Endothelial cell of umbilical vein (primary cell): ENCODE data around the gene CYP11A1. TPM values are rescaled to one million over a fixed set of nuclear protein-coding genes. Genes with fewer than 3 reads are reported as not detected.

ENCODE experiments used
- BruUV-seq: library from RNA; stranded (reverse); fragments of 400-500 nt; replicated peaks from 2 replicates; lab custom pipeline; 2021; lab: Mats Ljungman, UMichigan
- CTCF ChIA-PET: fragments of 300-600, 350-600 bp; sonication (Branson Sonifier 250); formaldehyde crosslinking; loops from one replicate; lab custom pipeline; 2021; ENCODE audit warnings: antibody characterized with exemption, inconsistent platforms; lab: Charles Lee
- POLR2A ChIA-PET: fragments of 300-600, 350-600 bp; sonication (Branson Sonifier 250); formaldehyde crosslinking; loops from one replicate; lab custom pipeline; 2021; ENCODE audit warnings: antibody characterized with exemption, inconsistent platforms; lab: Charles Lee
- DNase-seq: peaks from one replicate; pipeline ENCODE4 v3.0.0-alpha.2; 2011; ENCODE audit warnings: low read depth, low spot score
- FAIRE-seq: peaks from 2 replicates; lab custom pipeline; 2011; peaks lifted over from hg19 to GRCh38; lab: Jason Lieb, UNC
- H2AFZ ChIP-seq: 2 replicates; pipeline ENCODE4 v1.6.0; 2012; ENCODE audit warnings: low read depth, low read length, control low read depth, inconsistent platforms
- H3K27ac ChIP-seq: 2 replicates; pipeline ENCODE4 v1.5.1; 2011; ENCODE audit warnings: low read depth, mild to moderate bottlenecking, control low read depth, low read length, moderate library complexity; ENCODE audit not compliant: insufficient read depth
- H3K27me3 ChIP-seq, 2 experiments: 2 replicates each; pipeline versions ENCODE4 v1.6.0 to v1.6.1; 2011; ENCODE audit warnings: low read length in 2 of 2, mixed read lengths in 1 of 2; ENCODE audit not compliant: control insufficient read depth in 2 of 2, insufficient read depth in 2 of 2
- H3K36me3 ChIP-seq, 2 experiments: 2 replicates in 1 of 2; 3 replicates in 1 of 2; pipeline ENCODE4 v1.5.1; 2011; ENCODE audit warnings: low read length in 2 of 2, mild to moderate bottlenecking in 1 of 2, moderate library complexity in 1 of 2; ENCODE audit not compliant: control insufficient read depth in 2 of 2, insufficient read depth in 2 of 2; ENCODE audit errors: extremely low read depth in 1 of 2
- H3K4me1 ChIP-seq: 3 replicates; pipeline ENCODE4 v1.5.1; 2011; ENCODE audit warnings: mild to moderate bottlenecking, low read length; ENCODE audit not compliant: control insufficient read depth, insufficient read depth; ENCODE audit errors: extremely low read depth
- H3K4me2 ChIP-seq: 2 replicates; pipeline ENCODE4 v1.6.1; 2011; ENCODE audit warnings: low read length, control low read depth, mixed read lengths; ENCODE audit not compliant: insufficient read depth
- H3K4me3 ChIP-seq, 3 experiments: fragments of 200-600 bp in 1 of 3; sonication (generic), shearing (Covaris generic) in 1 of 3; replicated peaks in 1 of 3; 2 replicates each; pipeline ENCODE4 v1.5.1; 2011 to 2016; ENCODE audit warnings: control low read depth in 3 of 3, low read length in 3 of 3, mild to moderate bottlenecking in 2 of 3, inconsistent platforms in 1 of 3, low read depth in 1 of 3, moderate library complexity in 1 of 3; ENCODE audit not compliant: insufficient read depth in 1 of 3
- H3K79me2 ChIP-seq: 2 replicates; pipeline ENCODE4 v1.6.0; 2012; ENCODE audit warnings: low read length, inconsistent platforms; ENCODE audit not compliant: control insufficient read depth, insufficient read depth
- H3K9ac ChIP-seq: replicated peaks from 2 replicates; pipeline ENCODE3; 2011; ENCODE audit warnings: low read length, control low read depth; ENCODE audit not compliant: insufficient read depth; ENCODE audit errors: extremely low read depth
- H3K9me1 ChIP-seq: replicated peaks from 3 replicates; pipeline ENCODE4 v1.6.0; 2011; ENCODE audit warnings: mild to moderate bottlenecking, low read length; ENCODE audit not compliant: control insufficient read depth, insufficient read depth; ENCODE audit errors: extremely low read depth
- H3K9me3 ChIP-seq: replicated peaks from 2 replicates; pipeline ENCODE4 v1.5.1; 2012; ENCODE audit warnings: low read length, inconsistent platforms; ENCODE audit not compliant: control insufficient read depth, insufficient read depth
- H4K20me1 ChIP-seq: replicated peaks from 2 replicates; pipeline ENCODE3; 2011; ENCODE audit warnings: mild to moderate bottlenecking, low read length; ENCODE audit not compliant: control insufficient read depth, insufficient read depth; ENCODE audit errors: extremely low read depth
- CTCF ChIP-seq, 2 donors: IDR thresholded peaks; 1 replicate in 1 of 2; 2 replicates in 1 of 2; pipeline ENCODE4 v1.5.1; 2011; ENCODE audit warnings: low read length in 2 of 2, mild to moderate bottlenecking in 2 of 2, moderate library complexity in 2 of 2, control low read depth in 1 of 2, inconsistent platforms in 1 of 2, low read depth in 1 of 2; ENCODE audit not compliant: insufficient read depth in 1 of 2; ENCODE audit errors: extremely low read depth in 1 of 2
- EZH2 ChIP-seq: IDR thresholded peaks from 2 replicates; pipeline ENCODE4 v1.6.1; 2012; ENCODE audit warnings: borderline replicate concordance, low read depth, mild to moderate bottlenecking, moderate library complexity, low read length, inconsistent platforms; ENCODE audit not compliant: severe bottlenecking
- FOS ChIP-seq: IDR thresholded peaks from 2 replicates; pipeline ENCODE4 v1.6.1; 2011; ENCODE audit warnings: mild to moderate bottlenecking, low read length, moderate library complexity, borderline replicate concordance; ENCODE audit not compliant: insufficient read depth
- GATA2 ChIP-seq: IDR thresholded peaks from 2 replicates; pipeline ENCODE4 v1.7.0; 2011; ENCODE audit warnings: low read depth, mild to moderate bottlenecking, moderate library complexity, mixed read lengths, low read length; ENCODE audit not compliant: insufficient read length, insufficient read depth
- JUN ChIP-seq: IDR thresholded peaks from 2 replicates; pipeline ENCODE4 v1.6.1; 2011; ENCODE audit warnings: borderline replicate concordance, low read depth; ENCODE audit not compliant: insufficient read length, insufficient read depth
- MAX ChIP-seq: IDR thresholded peaks from 2 replicates; pipeline ENCODE4 v1.6.1; 2011; ENCODE audit not compliant: insufficient read depth, insufficient read length
- MYC ChIP-seq: IDR thresholded peaks from one replicate; pipeline ENCODE4 v1.6.1; 2011; ENCODE audit warnings: mild to moderate bottlenecking, low read depth, low read length
- POLR2A ChIP-seq: IDR thresholded peaks from 2 replicates; pipeline ENCODE4 v1.6.1; 2012; ENCODE audit warnings: low read depth, mild to moderate bottlenecking, control low read depth, low read length
- POLR2AphosphoS5 ChIP-seq: IDR thresholded peaks from 2 replicates; pipeline ENCODE4 v1.6.1; 2012; ENCODE audit warnings: low read depth, mild to moderate bottlenecking, control low read depth, low read length, moderate library complexity; ENCODE audit not compliant: insufficient read depth
- dilution Hi-C: fragments of 300-500 bp; cut with MboI; formaldehyde crosslinking; loops from one replicate; pipeline ENCODE4 v1.15.0; 2019; ENCODE audit warnings: low sequenced_read_pairs; ENCODE audit not compliant: extremely low pct_ligation_motif_present
- intact Hi-C: fragments of 100-400 bp; cut with micrococcal nuclease; formaldehyde crosslinking; loops from one replicate; pipeline ENCODE4 v1.10.0; 2022
- polyA plus RNA-seq, 4 experiments: library from polyadenylated mRNA; depleted of rRNA in 3 of 4; stranded (reverse) in 3 of 4; unstranded in 1 of 4; fragments of >200 nt; gene quantifications; 2 replicates each; pipeline versions ENCODE4 v1.2.1 to v1.2.3, GENCODE V29; 2011 to 2012; ENCODE audit warnings: missing spikeins in 1 of 4
- total RNA-seq: library from RNA; stranded (reverse); gene quantifications from 2 replicates; pipeline ENCODE4 v1.2.3, GENCODE V29; 2021

The CYP11A1 gene
- total and polyA plus RNA-seq, 2 donors (not counting 3 experiments of a cell fraction or from before 2014, with no cell fraction given) = 0.08 TPM; not detected in 1

GRCh38 chr15:74306781-74307217 lies 60.6 kb downstream of the CYP11A1 start:
- dilution Hi-C loops = no loop called here
- no peaks in the 10 kb centered on the region for H3K79me2 ChIP-seq
- no peak for DNase-seq
- H3K36me3 ChIP-seq = no peaks in the 10 kb centered on the region
- FAIRE-seq = no peak
- H3K9me1 ChIP-seq = no peaks in the 10 kb centered on the region
- H3K27me3 ChIP-seq = peaks cover 21 to 31% of the 10 kb centered on the region in 2 experiments
- TF ChIP-seq CTCF (IDR thresholded peaks at IDR 0.05; ENCODE audit: extremely low read depth in 1 of 2, insufficient read depth in 1 of 2, low read depth in 1 of 2, low read length in 2 of 2) (no peak), FOS (no peak), POLR2A (no peak), MYC (no peak), JUN (no peak), MAX (no peak), POLR2AphosphoS5 (no peak), EZH2 (no peak), GATA2 (no peak)
- H3K27ac ChIP-seq = no peak overlapping the region
- H3K9me3 ChIP-seq = no peaks in the 10 kb centered on the region
- H3K4me2 ChIP-seq = no peak overlapping the region
- no peaks in the 10 kb centered on the region for H4K20me1 ChIP-seq
- BruUV-seq = no TSS peak
- intact Hi-C loops = loop anchor here (1.0 to 5.0 kb wide), 5 partner anchors 66 to 354 kb away; no protein-coding TSS in a partner anchor
- no peaks in the 10 kb centered on the region for H3K4me1 ChIP-seq
- POLR2A ChIA-PET = no interaction called here
- CTCF ChIA-PET = interaction anchor here (0.9 to 6.5 kb wide), 20 partner anchors 14 to 356 kb away, joined by 3 to 175 read pairs (median 10); partner anchors contain the start of gene ISLR2
- H3K4me3 ChIP-seq = no peak overlapping the region
- no peak overlapping the region for H3K9ac ChIP-seq
- H2AFZ ChIP-seq = no peak overlapping the region
